Dermis microvascular lymphatic vessel endothelial cell (primary cell): ENCODE measurements around the gene HPS3. TPM values are rescaled to one million over a fixed set of nuclear protein-coding genes. Genes with fewer than 3 reads are reported as not detected.

ENCODE experiments used
- DNase-seq, 2 donors: peaks; one replicate each; pipeline versions ENCODE4 v3.0.0 to v3.0.0-alpha.2; 2010; ENCODE audit warnings: low read depth in 2 of 2
- total RNA-seq: library from RNA; depleted of rRNA; stranded (reverse); fragments of >200 nt; gene quantifications from 2 replicates; pipeline ENCODE4 v1.2.1, GENCODE V29; 2014

The HPS3 gene
- total RNA-seq, 1 donor from 2014 or later, result 12.1 TPM

- no peak for DNase-seq
Observed at GRCh38 chr3:149122721-149123578, 6.5 kb upstream of the HPS3 start.

- DNase-seq, result no peak
Observed at GRCh38 chr3:149128821-149129220, 617 bp upstream of the HPS3 start.

GRCh38 chr3:149131589-149131988 is 2.2 kb downstream of the HPS3 start:
- no peak for DNase-seq

GRCh38 chr3:149134575-149134974 is 5.1 kb downstream of the HPS3 start:
- DNase-seq, result no peak

- no peak for DNase-seq
Observed at GRCh38 chr3:149142682-149143081, 13.2 kb downstream of the HPS3 start.

- DNase-seq, result no peak
Observed at GRCh38 chr3:149145356-149145755, 15.9 kb downstream of the HPS3 start.

GRCh38 chr3:149145974-149146373 is 16.5 kb downstream of the HPS3 start:
- peak in 1 of 2 donors; percentile 25 for DNase-seq

GRCh38 chr3:149150436-149150835 is 21.0 kb downstream of the HPS3 start:
- no peak for DNase-seq

GRCh38 chr3:149151843-149152242 is 22.4 kb downstream of the HPS3 start:
- DNase-seq, result peak; percentile 4 to 68

GRCh38 chr3:149152420-149152819 is 23.0 kb downstream of the HPS3 start:
- DNase-seq, result no peak

GRCh38 chr3:149153402-149153801 is 24.0 kb downstream of the HPS3 start:
- no peak for DNase-seq

- no peak for DNase-seq
Observed at GRCh38 chr3:149160754-149161300, 31.4 kb downstream of the HPS3 start.

- DNase-seq, result no peak
Observed at GRCh38 chr3:149162007-149162406, 32.6 kb downstream of the HPS3 start.

- DNase-seq, result no peak
Observed at GRCh38 chr3:149163066-149163465, 33.6 kb downstream of the HPS3 start.

GRCh38 chr3:149167898-149168297 is 38.5 kb downstream of the HPS3 start:
- no peak for DNase-seq

- DNase-seq, result no peak
Observed at GRCh38 chr3:149170672-149171071, 41.2 kb downstream of the HPS3 start.

GRCh38 chr3:149174901-149175300 is 45.5 kb downstream of the HPS3 start:
- DNase-seq, result no peak

- DNase-seq, result no peak
Observed at GRCh38 chr3:149177122-149177521, 47.7 kb downstream of the HPS3 start.

- DNase-seq, result peak; percentile 52 to 82
Observed at GRCh38 chr3:149179220-149179619, 49.8 kb downstream of the HPS3 start.

- DNase-seq, result peak; percentile 24 to 98
Observed at GRCh38 chr3:149180057-149180573, 50.7 kb downstream of the HPS3 start.

GRCh38 chr3:149181182-149181581 is 51.7 kb downstream of the HPS3 start:
- no peak for DNase-seq

GRCh38 chr3:149186219-149186618 is 56.8 kb downstream of the HPS3 start:
- no peak for DNase-seq

GRCh38 chr3:149186721-149187120 is 57.3 kb downstream of the HPS3 start:
- no peak for DNase-seq
